GM12891 (cell line): ENCODE results near the gene LHFPL6.

Experiments
- POLR2A ChIP-seq: IDR thresholded peaks from 2 replicates; pipeline ENCODE4 v1.6.1; 2011; ENCODE audit warnings: low read depth, low read length, control low read depth
- POLR2AphosphoS5 ChIP-seq: IDR thresholded peaks from 2 replicates; pipeline ENCODE4 v1.6.1; 2011; ENCODE audit warnings: low read depth, low read length, control low read depth
- TAF1 ChIP-seq: IDR thresholded peaks from 2 replicates; pipeline ENCODE4 v1.6.1; 2011; ENCODE audit warnings: low read depth, low read length, control low read depth

DNA sequence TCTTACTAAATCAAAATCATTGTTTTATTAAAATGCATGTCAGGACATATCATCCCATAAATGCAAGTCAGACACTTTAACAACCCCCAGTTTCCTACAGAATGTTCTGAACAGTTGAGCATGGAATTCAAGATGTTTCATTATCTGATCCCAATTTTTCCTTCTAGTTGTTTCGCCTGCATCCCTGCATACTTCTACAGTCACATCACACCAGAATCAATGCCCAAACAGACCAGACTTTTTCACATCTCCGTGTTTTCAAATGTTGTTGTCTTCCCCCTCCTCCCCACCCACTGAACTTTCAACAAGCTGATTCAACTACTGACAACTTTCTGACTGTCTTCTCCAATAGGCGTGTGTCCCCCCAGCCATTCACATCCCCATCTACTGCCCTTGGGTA is 48.6 kb downstream of the LHFPL6 start:
- no peak for TF ChIP-seq POLR2A
- no peak for TF ChIP-seq TAF1
- TF ChIP-seq POLR2AphosphoS5 = no peak
